D721Med (cell line): ENCODE measurements around the gene OR4F15.

ENCODE experiments used
- DNase-seq: peaks from one replicate; pipeline ENCODE4 v3.0.0; 2011; ENCODE audit warnings: low spot score; ENCODE audit not compliant: insufficient read length
- FAIRE-seq: peaks from 2 replicates; lab custom pipeline; 2011; peaks lifted over from hg19 to GRCh38; lab: Jason Lieb, UNC
- CTCF ChIP-seq: IDR thresholded peaks from 2 replicates; pipeline ENCODE4 v1.5.1; 2012; ENCODE audit warnings: mild to moderate bottlenecking, control low read depth; ENCODE audit not compliant: insufficient read depth; ENCODE audit errors: missing control alignments

OR4F15 gene

GRCh38 chr15:101810456-101810855, 1.5 kb upstream of the OR4F15 start:
- FAIRE-seq, result no peak

GRCh38 chr15:101810876-101811275, 1.1 kb upstream of the OR4F15 start:
- TF ChIP-seq CTCF, result no peak
- no peak for FAIRE-seq
- DNase-seq, result no peak

More at GRCh38 chr15:101810456-101810855, 1.5 kb upstream of the OR4F15 start:
- no peak for DNase-seq
- no peak for TF ChIP-seq CTCF

GRCh38 chr15:101813803-101814534, 2.0 kb downstream of the OR4F15 start:
- DNase-seq, result no peak
- no peak for TF ChIP-seq CTCF
- FAIRE-seq, result no peak

GRCh38 chr15:101820781-101821180, 8.8 kb downstream of the OR4F15 start:
- FAIRE-seq, result no peak
- no peak for DNase-seq
- TF ChIP-seq CTCF, result no peak

GRCh38 chr15:101827257-101827656, 15.3 kb downstream of the OR4F15 start:
- no peak for TF ChIP-seq CTCF
- no peak for DNase-seq
- FAIRE-seq, result no peak

GRCh38 chr15:101828774-101829173, 16.8 kb downstream of the OR4F15 start:
- DNase-seq, result no peak
- no peak for TF ChIP-seq CTCF
- FAIRE-seq, result no peak

GRCh38 chr15:101841656-101842055, 29.7 kb downstream of the OR4F15 start:
- no peak for DNase-seq
- no peak for FAIRE-seq

More at GRCh38 chr15:101841656-101842055, 29.7 kb downstream of the OR4F15 start:
- no peak for TF ChIP-seq CTCF
